Amygdala (tissue), 56 donors: ENCODE results near the gene PKP4.
A peak's percentile ranks its signal among the peaks of the same experiment; 100 is the strongest.
"Not testable (repeated sequence)": the region's sequence is repeated elsewhere in the genome, so short reads cannot be mapped to it uniquely, and the experiment has no call there.

Experiments used
- DNase-seq, 56 donors: peaks; one replicate each; lab custom pipeline; 2025; lab: John Stamatoyannopoulos, UW

The PKP4 gene

GRCh38 chr2:158667586-158667985 is 210.8 kb downstream of the PKP4 start:
- DNase-seq = no peak

GRCh38 chr2:158668001-158668765 is 211.4 kb downstream of the PKP4 start:
- DNase-seq = no peak

- no peak for DNase-seq
Measured at GRCh38 chr2:158670292-158670691, 213.5 kb downstream of the PKP4 start.

- no peak for DNase-seq
Measured at GRCh38 chr2:158671360-158672245, 214.9 kb downstream of the PKP4 start.

- DNase-seq = no peak
Measured at GRCh38 chr2:158676295-158676694, 219.5 kb downstream of the PKP4 start.

GRCh38 chr2:158676696-158677095 is 219.9 kb downstream of the PKP4 start:
- DNase-seq = peak in 20 of 56 donors; percentile 8 to 57 (median 22)

- DNase-seq = no peak
Measured at GRCh38 chr2:158677542-158677941, 220.8 kb downstream of the PKP4 start.

GRCh38 chr2:158681816-158682215 is 225.1 kb downstream of the PKP4 start:
- DNase-seq = no peak

GRCh38 chr2:158685646-158686045 is 228.9 kb downstream of the PKP4 start:
- no peak for DNase-seq

- peak in 53 of 56 donors; percentile 9 to 89 (median 60) for DNase-seq
Measured at GRCh38 chr2:158686210-158686691, 229.5 kb downstream of the PKP4 start.

- DNase-seq = no peak
Measured at GRCh38 chr2:158687315-158687714, 230.6 kb downstream of the PKP4 start.

GRCh38 chr2:158688721-158689120 is 232.0 kb downstream of the PKP4 start:
- DNase-seq = no peak

GRCh38 chr2:158689391-158689790 is 232.6 kb downstream of the PKP4 start:
- no peak for DNase-seq

GRCh38 chr2:158690823-158691222 is 234.1 kb downstream of the PKP4 start:
- DNase-seq = no peak

- no peak for DNase-seq
Measured at GRCh38 chr2:158691619-158692018, 234.9 kb downstream of the PKP4 start.

GRCh38 chr2:158692372-158693103 is 235.8 kb downstream of the PKP4 start:
- no peak for DNase-seq

GRCh38 chr2:158693476-158693875 is 236.7 kb downstream of the PKP4 start:
- DNase-seq = no peak

- DNase-seq = no peak
Measured at GRCh38 chr2:158695305-158695704, 238.6 kb downstream of the PKP4 start.

GRCh38 chr2:158695744-158696143 is 239.0 kb downstream of the PKP4 start:
- DNase-seq = not testable (repeated sequence)

- DNase-seq = no peak
Measured at GRCh38 chr2:158699323-158699722, 242.6 kb downstream of the PKP4 start.

GRCh38 chr2:158701101-158701500 is 244.3 kb downstream of the PKP4 start:
- DNase-seq = no peak
